Skeletal muscle satellite cell (primary cell): ENCODE measurements around the gene GTPBP3.

Experiments used
- H3K27me3 ChIP-seq: 2 replicates; pipeline ENCODE4 v1.7.0; 2013; ENCODE audit warnings: low read length; ENCODE audit not compliant: control insufficient read depth, insufficient read depth
- H3K36me3 ChIP-seq: 2 replicates; pipeline ENCODE4 v1.7.0; 2013; ENCODE audit warnings: mild to moderate bottlenecking, control low read depth, low read length; ENCODE audit not compliant: insufficient read depth
- H3K4me1 ChIP-seq: 2 replicates; pipeline ENCODE4 v1.7.0; 2013; ENCODE audit warnings: low read length; ENCODE audit not compliant: control insufficient read depth, insufficient read depth
- H3K4me2 ChIP-seq: 2 replicates; pipeline ENCODE4 v1.7.0; 2013; ENCODE audit warnings: mild to moderate bottlenecking, low read length
- H3K4me3 ChIP-seq: 2 replicates; pipeline ENCODE4 v1.7.0; 2013; ENCODE audit warnings: low read length
- H3K9ac ChIP-seq: 2 replicates; pipeline ENCODE4 v1.7.0; 2013; ENCODE audit warnings: mild to moderate bottlenecking, low read depth, low read length, moderate library complexity
- H3K9me3 ChIP-seq: replicated peaks from 2 replicates; pipeline ENCODE4 v1.7.0; 2013; ENCODE audit warnings: mild to moderate bottlenecking, control low read depth, low read length

Gene GTPBP3

GRCh38 chr19:17325133-17325532, 12.2 kb upstream of the GTPBP3 start:
- Histone ChIP-seq H3K27me3 (no peaks in the 10 kb centered on the region), H3K9ac (no peak overlapping the region), H3K4me2 (no peak overlapping the region), H3K36me3 (peaks cover 25% of the 10 kb centered on the region), H3K4me3 (no peak overlapping the region), H3K4me1 (no peaks in the 10 kb centered on the region), H3K9me3 (no peaks in the 10 kb centered on the region)

DNA sequence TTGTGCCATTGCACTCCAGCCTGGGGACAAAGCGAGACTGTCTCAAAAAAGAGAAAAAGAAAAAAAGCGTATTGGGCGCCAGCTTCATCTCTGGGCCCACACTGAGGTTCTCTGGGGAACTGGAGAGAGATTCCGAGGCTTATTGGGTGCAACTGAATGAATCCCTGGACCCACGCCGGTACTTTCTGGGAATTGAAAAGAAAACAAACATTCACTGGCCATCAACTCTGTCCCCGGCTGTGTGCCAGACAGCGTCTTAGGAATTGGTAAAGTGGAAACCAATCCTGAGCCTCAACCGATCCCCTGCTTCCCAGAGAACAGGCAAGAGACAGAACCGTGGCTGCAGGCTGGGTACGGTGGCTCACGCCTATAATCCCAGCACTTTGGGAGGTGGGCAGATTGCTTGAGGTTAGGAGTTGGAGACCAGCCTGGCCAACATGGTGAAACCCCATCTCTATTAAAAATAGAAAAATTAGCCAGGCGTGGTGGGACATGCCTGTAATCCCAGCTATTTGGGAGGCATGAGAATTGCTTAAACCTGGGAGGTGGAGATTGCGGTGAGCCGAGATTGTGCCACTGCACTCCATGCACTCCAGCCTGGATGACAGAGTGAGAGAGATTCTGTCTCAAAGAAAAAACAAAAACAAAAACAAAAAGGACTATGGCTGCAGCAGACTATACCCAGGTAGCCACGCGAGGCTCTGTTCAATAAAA, 11.3 kb upstream of the GTPBP3 start:
- Histone ChIP-seq H3K9me3 (no peaks in the 10 kb centered on the region), H3K9ac (no peak overlapping the region), H3K4me3 (no peak overlapping the region), H3K27me3 (no peaks in the 10 kb centered on the region), H3K4me2 (no peak overlapping the region), H3K4me1 (no peaks in the 10 kb centered on the region), H3K36me3 (peaks cover 19% of the 10 kb centered on the region)

DNA sequence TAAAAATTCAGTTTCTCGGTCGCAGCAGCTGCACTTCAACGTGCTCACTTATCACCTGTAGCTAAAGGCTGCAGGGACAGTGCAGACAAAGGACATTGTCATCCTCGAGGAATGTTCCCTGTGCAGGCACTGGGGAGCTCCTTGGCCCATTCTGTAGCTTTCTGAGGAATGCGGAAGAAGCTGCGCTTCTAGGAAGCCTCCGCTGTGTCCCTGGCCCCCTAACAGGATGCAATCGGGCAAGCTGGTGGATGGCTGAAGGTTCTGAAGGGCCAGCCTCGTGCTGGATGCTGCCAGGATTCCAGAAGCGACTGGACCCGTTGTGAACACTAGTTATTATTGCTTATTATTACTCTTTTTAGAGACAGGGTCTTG, 10.8 kb upstream of the GTPBP3 start:
- Histone ChIP-seq H3K4me1 (no peaks in the 10 kb centered on the region), H3K4me3 (no peak overlapping the region)

GRCh38 chr19:17327068-17327653, 10.2 kb upstream of the GTPBP3 start:
- no peak overlapping the region for H3K9ac ChIP-seq
- H3K36me3 ChIP-seq, result peaks cover 10% of the 10 kb centered on the region
- no peak overlapping the region for H3K4me3 ChIP-seq
- no peak overlapping the region for H3K4me2 ChIP-seq
- no peaks in the 10 kb centered on the region for H3K4me1 ChIP-seq
- no peaks in the 10 kb centered on the region for H3K9me3 ChIP-seq
- no peaks in the 10 kb centered on the region for H3K27me3 ChIP-seq

More for the DNA sequence above, 10.8 kb upstream of the GTPBP3 start:
- Histone ChIP-seq H3K36me3 (peaks cover 16% of the 10 kb centered on the region), H3K9ac (no peak overlapping the region), H3K9me3 (no peaks in the 10 kb centered on the region), H3K27me3 (no peaks in the 10 kb centered on the region), H3K4me2 (no peak overlapping the region)

- H3K4me3 ChIP-seq, result no peak overlapping the region
- H3K9me3 ChIP-seq, result no peaks in the 10 kb centered on the region
- H3K4me1 ChIP-seq, result no peaks in the 10 kb centered on the region
- no peak overlapping the region for H3K4me2 ChIP-seq
- no peak overlapping the region for H3K9ac ChIP-seq
- H3K27me3 ChIP-seq, result no peaks in the 10 kb centered on the region
- H3K36me3 ChIP-seq, result peaks cover 4% of the 10 kb centered on the region
Measured at GRCh38 chr19:17327654-17328516, 9.5 kb upstream of the GTPBP3 start.

DNA sequence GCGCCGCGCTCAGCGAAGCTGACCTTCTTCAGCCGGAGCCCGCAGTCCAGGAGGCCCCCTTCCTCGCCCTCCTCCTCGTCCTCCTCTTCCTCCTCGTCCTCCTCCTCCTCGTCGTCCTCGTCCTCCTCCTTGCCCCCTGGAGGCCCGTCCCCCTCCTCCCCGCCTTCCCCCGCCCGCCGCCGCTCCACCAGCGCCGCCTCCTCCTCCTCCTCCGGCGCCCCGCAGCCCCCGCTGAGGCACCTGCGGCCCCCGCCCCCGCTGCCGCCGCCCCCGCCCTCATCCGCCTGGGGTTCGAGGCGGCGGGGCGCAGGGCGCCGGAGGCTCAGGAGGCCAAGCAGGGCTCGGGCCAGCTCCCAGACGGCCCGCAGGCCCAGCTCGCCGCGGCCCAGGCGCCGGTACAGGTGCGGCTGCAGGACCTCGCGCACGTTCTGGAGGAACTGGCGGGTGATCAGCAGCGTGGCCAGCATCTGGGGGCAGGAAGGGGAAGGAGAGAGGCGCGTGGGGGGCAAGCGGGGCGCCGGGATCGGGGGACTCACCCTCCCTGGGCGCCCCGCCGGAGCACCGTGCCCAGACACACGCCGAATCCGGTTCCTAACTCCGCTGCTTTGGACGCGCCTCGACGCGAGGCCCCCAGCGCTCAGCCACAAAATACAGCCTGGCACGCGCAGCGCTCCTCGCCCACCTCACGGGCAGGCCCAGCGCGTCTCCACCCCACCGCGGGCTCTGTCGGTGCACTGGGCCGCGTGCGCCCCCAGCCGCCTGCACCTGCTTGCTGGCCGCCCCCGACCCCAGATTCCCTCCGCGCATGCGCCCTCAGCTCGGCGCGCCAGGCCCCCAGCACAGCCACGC, 8.6 kb upstream of the GTPBP3 start:
- Histone ChIP-seq H3K4me1 (peaks cover 2% of the 10 kb centered on the region), H3K27me3 (no peaks in the 10 kb centered on the region), H3K9me3 (no peaks in the 10 kb centered on the region), H3K4me2 (no peak overlapping the region), H3K4me3 (no peak overlapping the region), H3K36me3 (peaks cover 8% of the 10 kb centered on the region), H3K9ac (no peak overlapping the region)

GRCh38 chr19:17329366-17330261, 7.7 kb upstream of the GTPBP3 start:
- Histone ChIP-seq H3K4me2 (no peak overlapping the region), H3K27me3 (no peaks in the 10 kb centered on the region), H3K4me3 (no peak overlapping the region)

DNA sequence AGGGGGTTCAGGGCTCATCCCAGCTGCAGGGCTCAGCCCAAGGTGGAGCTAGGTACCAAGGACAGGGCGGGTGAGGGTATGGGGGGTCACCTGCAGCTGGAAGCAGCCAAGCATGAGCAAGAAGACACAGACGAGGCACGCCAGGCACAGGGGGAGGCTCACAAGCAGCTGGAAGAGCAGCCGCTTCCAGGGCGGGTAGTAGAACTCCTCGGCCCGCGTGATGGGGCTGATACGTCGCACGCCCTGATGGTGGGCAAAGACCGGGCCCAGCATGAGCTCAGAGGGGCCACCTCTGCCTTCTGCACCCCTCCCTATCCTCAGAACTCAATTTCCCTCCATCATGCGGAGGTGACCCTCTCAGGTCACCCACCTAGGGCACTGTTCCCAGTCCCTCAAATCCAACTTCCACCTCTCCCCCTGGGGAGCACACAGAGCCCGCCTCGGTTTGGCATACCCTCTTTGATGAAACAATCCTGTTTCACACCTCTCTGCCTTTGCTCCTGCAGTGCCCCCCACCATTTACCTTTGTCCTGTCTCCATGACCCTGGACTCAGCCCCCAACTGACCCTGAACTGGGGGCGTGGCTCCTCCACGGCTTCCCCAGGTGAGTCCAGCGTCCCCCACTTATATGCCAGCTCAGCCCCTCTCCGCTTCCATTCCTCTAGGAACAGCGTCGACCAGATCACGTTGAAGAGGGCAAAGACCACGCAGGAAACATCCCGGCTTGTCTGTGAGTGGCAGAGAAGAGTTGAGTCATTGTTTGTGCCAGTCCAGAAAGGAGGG, 6.9 kb upstream of the GTPBP3 start:
- no peak overlapping the region for H3K4me3 ChIP-seq
- H3K4me1 ChIP-seq, result peaks cover 13% of the 10 kb centered on the region
- H3K9me3 ChIP-seq, result no peaks in the 10 kb centered on the region
- H3K9ac ChIP-seq, result no peak overlapping the region
- H3K36me3 ChIP-seq, result peaks cover 8% of the 10 kb centered on the region
- no peak overlapping the region for H3K4me2 ChIP-seq
- H3K27me3 ChIP-seq, result no peaks in the 10 kb centered on the region

More at GRCh38 chr19:17329366-17330261, 7.7 kb upstream of the GTPBP3 start:
- Histone ChIP-seq H3K9me3 (no peaks in the 10 kb centered on the region), H3K36me3 (peaks cover 8% of the 10 kb centered on the region), H3K9ac (no peak overlapping the region), H3K4me1 (peaks cover 8% of the 10 kb centered on the region)

- Histone ChIP-seq H3K9ac (no peak overlapping the region), H3K36me3 (peaks cover 8% of the 10 kb centered on the region), H3K4me1 (peaks cover 13% of the 10 kb centered on the region), H3K4me2 (no peak overlapping the region), H3K4me3 (no peak overlapping the region), H3K27me3 (no peaks in the 10 kb centered on the region), H3K9me3 (no peaks in the 10 kb centered on the region)
Measured at GRCh38 chr19:17331045-17331558, 6.3 kb upstream of the GTPBP3 start.

GRCh38 chr19:17332360-17332676, 5.0 kb upstream of the GTPBP3 start:
- Histone ChIP-seq H3K36me3 (peaks cover 8% of the 10 kb centered on the region), H3K4me1 (peaks cover 13% of the 10 kb centered on the region)

More at GRCh38 chr19:17332360-17332676, 5.0 kb upstream of the GTPBP3 start:
- no peak overlapping the region for H3K4me3 ChIP-seq
- H3K27me3 ChIP-seq, result no peaks in the 10 kb centered on the region
- H3K9ac ChIP-seq, result no peak overlapping the region
- H3K4me2 ChIP-seq, result no peak overlapping the region
- no peaks in the 10 kb centered on the region for H3K9me3 ChIP-seq
